Measurements from ENCODE around the gene C4BPB.

GRCh38 chr1:207039380-207040180, 49.1 kb upstream of the C4BPB start:
- no peak for TF ChIP-seq POLR2A (IDR thresholded peaks at IDR 0.05)
- no peak for TF ChIP-seq CTCF (IDR thresholded peaks at IDR 0.05)

All from Peyer's patch (tissue), 4 donors.